Gastrocnemius medialis (tissue), 4 donors: Measurements from ENCODE around the gene NOTCH4. TPM values are rescaled to one million over a fixed set of nuclear protein-coding genes. Genes with fewer than 3 reads are reported as not detected.

Source experiments
- ATAC-seq, 2 donors: fragments of 150-250 bp; one replicate each; pipeline ENCODE4 v1.9.1; 2016
- DNase-seq, 2 donors: peaks; one replicate each; pipeline ENCODE4 v3.0.0-alpha.2; 2019
- H3K27ac ChIP-seq, 4 donors: fragments of 200-600 bp; sonication (generic); 1 replicate in 1 of 4; 2 replicates in 3 of 4; pipeline ENCODE4 v1.5.1; 2016 to 2018; ENCODE audit warnings: mild to moderate bottlenecking in 2 of 4, moderate library complexity in 1 of 4
- H3K27me3 ChIP-seq, 3 donors: fragments of 200-600 bp; sonication (generic) in 2 of 3; 1 replicate in 1 of 3; 2 replicates in 2 of 3; pipeline versions ENCODE4 v1.5.1 to v1.6.0; 2016 to 2019; ENCODE audit warnings: mild to moderate bottlenecking in 1 of 3, moderate library complexity in 1 of 3
- H3K36me3 ChIP-seq, 2 donors: fragments of 200-600 bp; sonication (generic) in 1 of 2; one replicate each; pipeline ENCODE4 v1.5.1; 2017 to 2018
- H3K4me1 ChIP-seq, 2 donors: fragments of 200-600 bp; sonication (generic) in 1 of 2; one replicate each; pipeline ENCODE4 v1.5.1; 2016 to 2017; ENCODE audit warnings: mild to moderate bottlenecking in 2 of 2
- H3K4me3 ChIP-seq, 4 donors: fragments of 200-600 bp; sonication (generic) in 3 of 4; 1 replicate in 1 of 4; 2 replicates in 3 of 4; pipeline ENCODE4 v1.5.1; 2016 to 2019; ENCODE audit warnings: mild to moderate bottlenecking in 2 of 4
- H3K9me3 ChIP-seq, 3 donors: fragments of 200-600 bp; sonication (generic) in 2 of 3; 1 replicate in 1 of 3; 2 replicates in 2 of 3; pipeline ENCODE4 v1.5.1; 2016 to 2019
- POLR2A ChIP-seq, 2 donors: fragments of 450-650 bp; IDR thresholded peaks; one replicate each; pipeline ENCODE4 v1.6.1; 2017; ENCODE audit warnings: antibody characterized with exemption in 2 of 2, mild to moderate bottlenecking in 2 of 2, moderate library complexity in 2 of 2
- in situ Hi-C, 4 donors: fragments of 200-750 bp; cut with MboI; loops; one replicate each; pipeline versions ENCODE4 v1.15.0 to v1.8.0; 2017; ENCODE audit warnings: low sequenced_read_pairs in 4 of 4
- intact Hi-C: fragments of 100-400 bp; cut with DNase I; formaldehyde crosslinking; loops from one replicate; pipeline ENCODE4 v1.15.1; 2023; ENCODE audit warnings: low total_unique reads
- total RNA-seq, 4 donors: library from RNA; depleted of rRNA; stranded (reverse); fragments of >200 nt; gene quantifications; one replicate each; pipeline versions ENCODE4 v1.1.0 to v1.2.3, GENCODE V29; 2016
- TF ChIP-seq, protein P1 (sequence below), 5 experiments: fragments of 450-650 bp in 3 of 5; fragments of 200-600 bp in 2 of 5; sonication (generic) in 2 of 5; IDR thresholded peaks in 4 of 5; conservative IDR thresholded peaks in 1 of 5; 1 replicate in 4 of 5; 2 replicates in 1 of 5; pipeline ENCODE4 v1.5.1; 2016 to 2019; ENCODE audit warnings: antibody characterized with exemption in 5 of 5, mild to moderate bottlenecking in 3 of 5, moderate library complexity in 3 of 5

NOTCH4 gene
- total RNA-seq, 4 donors from 2014 or later, result 6.8 to 21.1 (median 14.8) TPM

DNA sequence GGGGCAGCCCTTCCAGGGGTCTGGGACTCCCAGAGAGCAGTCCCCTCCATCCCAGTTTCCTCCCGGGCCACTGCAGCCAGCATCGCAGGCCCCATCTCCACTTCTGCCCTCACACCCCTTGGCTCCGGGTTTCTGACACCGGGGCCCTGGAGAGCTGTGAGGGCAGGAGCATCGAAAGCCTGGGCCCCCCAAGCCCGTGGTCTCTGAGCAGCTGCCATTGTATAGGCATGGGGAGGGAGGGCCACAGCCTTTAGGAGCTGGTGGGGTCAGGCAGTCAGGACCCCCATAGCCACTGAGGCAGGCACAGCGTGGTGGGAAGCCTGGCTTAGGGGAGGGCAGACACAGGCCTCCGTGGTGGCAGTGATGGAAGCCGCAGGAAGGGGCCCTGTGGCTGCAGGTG is 21.7 kb downstream of the NOTCH4 start:
- no peak for TF ChIP-seq POLR2A (IDR thresholded peaks at IDR 0.05)
- TF ChIP-seq, protein P1, sequence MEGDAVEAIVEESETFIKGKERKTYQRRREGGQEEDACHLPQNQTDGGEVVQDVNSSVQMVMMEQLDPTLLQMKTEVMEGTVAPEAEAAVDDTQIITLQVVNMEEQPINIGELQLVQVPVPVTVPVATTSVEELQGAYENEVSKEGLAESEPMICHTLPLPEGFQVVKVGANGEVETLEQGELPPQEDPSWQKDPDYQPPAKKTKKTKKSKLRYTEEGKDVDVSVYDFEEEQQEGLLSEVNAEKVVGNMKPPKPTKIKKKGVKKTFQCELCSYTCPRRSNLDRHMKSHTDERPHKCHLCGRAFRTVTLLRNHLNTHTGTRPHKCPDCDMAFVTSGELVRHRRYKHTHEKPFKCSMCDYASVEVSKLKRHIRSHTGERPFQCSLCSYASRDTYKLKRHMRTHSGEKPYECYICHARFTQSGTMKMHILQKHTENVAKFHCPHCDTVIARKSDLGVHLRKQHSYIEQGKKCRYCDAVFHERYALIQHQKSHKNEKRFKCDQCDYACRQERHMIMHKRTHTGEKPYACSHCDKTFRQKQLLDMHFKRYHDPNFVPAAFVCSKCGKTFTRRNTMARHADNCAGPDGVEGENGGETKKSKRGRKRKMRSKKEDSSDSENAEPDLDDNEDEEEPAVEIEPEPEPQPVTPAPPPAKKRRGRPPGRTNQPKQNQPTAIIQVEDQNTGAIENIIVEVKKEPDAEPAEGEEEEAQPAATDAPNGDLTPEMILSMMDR (IDR thresholded peaks at IDR 0.05 in 4 of 5, conservative IDR thresholded peaks at IDR 0.05 in 1 of 5), result no peak
- Histone ChIP-seq H3K9me3 (no peaks in the 10 kb centered on the region), H3K4me1 (peaks cover 2 to 4% of the 10 kb centered on the region in 2 donors), H3K36me3 (no peaks in the 10 kb centered on the region), H3K27me3 (peaks cover 0 to 11% (median 10%) of the 10 kb centered on the region in 3 donors), H3K27ac (no peak overlapping the region), H3K4me3 (no peak overlapping the region)
- intact Hi-C loops (no loop called here), in situ Hi-C loops (no loop called here)
- DNase-seq, result no peak
- no peak for ATAC-seq

DNA sequence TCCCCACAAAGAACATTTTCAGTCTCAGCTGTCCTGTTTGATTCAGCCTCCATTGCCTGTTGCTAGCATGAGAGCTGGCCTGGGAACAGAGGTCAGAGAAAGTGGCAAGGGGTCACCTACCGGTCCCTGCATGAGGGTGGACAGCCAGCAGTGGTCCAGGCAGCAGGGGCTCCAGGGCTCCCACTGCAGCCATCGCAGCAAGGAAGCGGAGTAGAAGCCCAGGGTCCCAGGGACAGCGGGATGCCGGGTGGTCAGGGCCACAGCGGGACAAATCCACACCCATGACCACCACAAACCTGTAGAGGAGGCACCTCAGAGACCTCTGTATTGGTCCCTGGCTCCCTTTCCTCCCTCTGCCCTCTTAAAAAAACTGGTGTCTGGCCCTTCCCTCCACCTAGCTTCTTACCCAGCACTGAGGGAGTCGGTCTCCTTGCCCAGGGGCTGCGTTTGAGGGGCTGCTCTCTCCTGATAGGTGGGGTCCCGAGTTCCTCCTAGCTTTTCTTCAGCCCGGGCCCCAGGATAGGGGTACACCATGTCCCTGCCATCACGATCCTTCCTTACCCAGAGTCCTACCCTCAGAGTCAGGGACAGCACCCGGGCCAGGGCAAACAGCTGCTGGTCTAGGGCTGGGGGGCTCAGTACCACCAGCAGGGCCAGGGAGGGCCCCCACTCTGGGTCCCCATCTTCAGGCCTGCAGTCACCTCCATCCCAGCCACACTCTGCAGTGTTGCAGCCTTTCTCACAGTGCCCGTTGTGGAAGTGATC is 23.0 kb downstream of the NOTCH4 start:
- ATAC-seq, result no peak
- no peak for DNase-seq
- H3K36me3 ChIP-seq, result no peaks in the 10 kb centered on the region
- peaks cover 0 to 11% (median 10%) of the 10 kb centered on the region in 3 donors for H3K27me3 ChIP-seq
- peaks cover 8 to 11% of the 10 kb centered on the region in 2 donors for H3K4me1 ChIP-seq
- intact Hi-C loops, result no loop called here
- no peaks in the 10 kb centered on the region for H3K9me3 ChIP-seq
- in situ Hi-C loops, result no loop called here
- H3K4me3 ChIP-seq, result no peak overlapping the region
- TF ChIP-seq, protein P1 (IDR thresholded peaks at IDR 0.05 in 4 of 5, conservative IDR thresholded peaks at IDR 0.05 in 1 of 5), result no peak
- TF ChIP-seq POLR2A (IDR thresholded peaks at IDR 0.05), result no peak
- H3K27ac ChIP-seq, result no peak overlapping the region

DNA sequence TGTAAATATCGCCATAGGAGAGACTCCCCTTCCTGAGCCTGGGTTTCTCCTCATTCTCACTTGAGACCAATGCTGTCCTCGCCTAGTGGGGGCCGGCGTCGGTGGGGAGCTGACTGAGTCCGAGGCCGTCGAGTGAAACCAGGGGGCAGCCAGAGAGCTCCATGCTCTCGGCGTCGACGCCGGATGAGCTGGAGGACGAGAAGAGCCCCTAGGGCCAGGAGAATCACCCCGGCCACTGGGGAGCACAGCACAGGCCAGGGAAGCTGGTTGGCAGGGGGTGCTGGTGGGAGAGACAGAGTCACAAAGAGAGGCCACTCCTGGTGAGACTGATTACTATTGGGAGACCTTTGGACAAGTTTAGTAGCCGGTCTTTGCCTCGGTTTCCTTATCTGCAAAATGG is 25.0 kb downstream of the NOTCH4 start:
- peaks cover 0 to 11% (median 10%) of the 10 kb centered on the region in 3 donors for H3K27me3 ChIP-seq
- in situ Hi-C loops, result loop anchor here in 3 of 4 donors (10.0 to 25.0 kb wide), 7 partner anchors 74 to 1587 kb away; partner anchors contain the start of genes BRD2 (in 3 of the 3), HLA-DMA (in 3 of the 3), APOM (in 2 of the 3) and BAG6 (in 2 of the 3)
- H3K4me3 ChIP-seq, result no peak overlapping the region
- peak overlapping the region in 1 of 4 donors; percentile 98 for H3K27ac ChIP-seq
- TF ChIP-seq POLR2A (IDR thresholded peaks at IDR 0.05), result no peak
- TF ChIP-seq, protein P1 (IDR thresholded peaks at IDR 0.05 in 4 of 5, conservative IDR thresholded peaks at IDR 0.05 in 1 of 5), result no peak
- peaks cover 17 to 20% of the 10 kb centered on the region in 2 donors for H3K4me1 ChIP-seq
- DNase-seq (no peak), ATAC-seq (no peak)
- H3K36me3 ChIP-seq, result no peaks in the 10 kb centered on the region
- H3K9me3 ChIP-seq, result no peaks in the 10 kb centered on the region
- intact Hi-C loops, result loop anchor here (5.0 to 10.0 kb wide), 4 partner anchors 652 to 1484 kb away; partner anchors contain the start of genes ATP6V1G2, BRD2, HSD17B8 and MDC1

DNA sequence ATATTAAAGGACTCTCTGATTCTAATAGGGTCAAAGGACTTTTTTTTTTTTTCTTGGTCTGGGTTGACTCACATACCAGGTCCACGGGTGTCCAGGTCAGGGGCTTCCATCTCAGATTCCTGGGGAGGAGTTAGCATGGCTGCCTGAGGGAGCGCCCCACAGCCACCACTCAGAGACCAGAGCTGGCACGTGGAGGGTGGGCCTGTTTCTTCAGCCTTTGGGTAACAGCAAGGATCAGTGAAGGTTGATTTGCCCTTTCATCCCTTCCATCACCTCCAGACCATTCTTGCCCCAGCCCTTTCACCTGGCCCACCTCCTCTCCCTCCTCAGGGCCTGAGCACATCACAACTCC is 25.5 kb downstream of the NOTCH4 start:
- intact Hi-C loops (loop anchor here (5.0 to 10.0 kb wide), 4 partner anchors 651 to 1484 kb away; partner anchors contain the start of genes ATP6V1G2, BRD2, HSD17B8 and MDC1), in situ Hi-C loops (loop anchor here in 3 of 4 donors (10.0 to 25.0 kb wide), 7 partner anchors 74 to 1586 kb away; partner anchors contain the start of genes BRD2 (in 3 of the 3), HLA-DMA (in 3 of the 3), APOM (in 2 of the 3) and BAG6 (in 2 of the 3))
- H3K4me3 ChIP-seq, result no peak overlapping the region
- peak overlapping the region in 3 of 4 donors; percentile 35 to 98 (median 40) for H3K27ac ChIP-seq
- ATAC-seq (no peak), DNase-seq (no peak)
- no peaks in the 10 kb centered on the region for H3K9me3 ChIP-seq
- H3K36me3 ChIP-seq, result no peaks in the 10 kb centered on the region
- TF ChIP-seq, protein P1 (IDR thresholded peaks at IDR 0.05 in 4 of 5, conservative IDR thresholded peaks at IDR 0.05 in 1 of 5), result no peak
- no peak for TF ChIP-seq POLR2A (IDR thresholded peaks at IDR 0.05)
- peaks cover 0 to 11% (median 10%) of the 10 kb centered on the region in 3 donors for H3K27me3 ChIP-seq
- H3K4me1 ChIP-seq, result peaks cover 17 to 20% of the 10 kb centered on the region in 2 donors
